Activated naive CD4-positive, alpha-beta T cell treated with anti-CD3 and anti-CD28 coated beads, Interleukin-2, amount 50 U/mL, for 16 hours (primary cell): ENCODE results near the gene HS3ST3A1.

Experiments used
- DNase-seq: peaks from one replicate; pipeline ENCODE4 v3.0.0-alpha.2; 2020

Gene HS3ST3A1

GRCh38 chr17:13484020-13484419 is 117.7 kb downstream of the HS3ST3A1 start:
- no peak for DNase-seq

GRCh38 chr17:13480877-13481276 is 120.9 kb downstream of the HS3ST3A1 start:
- DNase-seq: no peak

GRCh38 chr17:13478326-13478830 is 123.4 kb downstream of the HS3ST3A1 start:
- DNase-seq: no peak

- DNase-seq: no peak
Measured at GRCh38 chr17:13477180-13477611, 124.5 kb downstream of the HS3ST3A1 start.

- DNase-seq: no peak
Measured at GRCh38 chr17:13476720-13477119, 125.0 kb downstream of the HS3ST3A1 start.

- no peak for DNase-seq
Measured at GRCh38 chr17:13475574-13476223, 126.0 kb downstream of the HS3ST3A1 start.

- no peak for DNase-seq
Measured at GRCh38 chr17:13474073-13474800, 127.5 kb downstream of the HS3ST3A1 start.

- DNase-seq: no peak
Measured at GRCh38 chr17:13465678-13466077, 136.1 kb downstream of the HS3ST3A1 start.

GRCh38 chr17:13462673-13463124 is 139.0 kb downstream of the HS3ST3A1 start:
- no peak for DNase-seq

GRCh38 chr17:13462146-13462545 is 139.6 kb downstream of the HS3ST3A1 start:
- DNase-seq: no peak

- DNase-seq: no peak
Measured at GRCh38 chr17:13460261-13461000, 141.3 kb downstream of the HS3ST3A1 start.

- no peak for DNase-seq
Measured at GRCh38 chr17:13457783-13458182, 143.9 kb downstream of the HS3ST3A1 start.
